Skeletal muscle satellite cell (primary cell): ENCODE data around the gene SNAPC1. TPM values are rescaled to one million over a fixed set of nuclear protein-coding genes. Genes with fewer than 3 reads are reported as not detected.

Experiments used
- H3K27me3 ChIP-seq: 2 replicates; pipeline ENCODE4 v1.7.0; 2013; ENCODE audit warnings: low read length; ENCODE audit not compliant: control insufficient read depth, insufficient read depth
- H3K36me3 ChIP-seq: 2 replicates; pipeline ENCODE4 v1.7.0; 2013; ENCODE audit warnings: mild to moderate bottlenecking, control low read depth, low read length; ENCODE audit not compliant: insufficient read depth
- H3K4me1 ChIP-seq: 2 replicates; pipeline ENCODE4 v1.7.0; 2013; ENCODE audit warnings: low read length; ENCODE audit not compliant: control insufficient read depth, insufficient read depth
- H3K4me2 ChIP-seq: 2 replicates; pipeline ENCODE4 v1.7.0; 2013; ENCODE audit warnings: mild to moderate bottlenecking, low read length
- H3K4me3 ChIP-seq: 2 replicates; pipeline ENCODE4 v1.7.0; 2013; ENCODE audit warnings: low read length
- H3K9ac ChIP-seq: 2 replicates; pipeline ENCODE4 v1.7.0; 2013; ENCODE audit warnings: mild to moderate bottlenecking, low read depth, low read length, moderate library complexity
- H3K9me3 ChIP-seq: replicated peaks from 2 replicates; pipeline ENCODE4 v1.7.0; 2013; ENCODE audit warnings: mild to moderate bottlenecking, control low read depth, low read length
- total RNA-seq: library from RNA; depleted of rRNA; stranded (reverse); fragments of >200 nt; gene quantifications from 2 replicates; pipeline ENCODE4 v1.2.3, GENCODE V29; 2012; rRNA removed

SNAPC1 gene
- 20.8 and 21.5 TPM in 2 replicates for total RNA-seq

- Histone ChIP-seq H3K9me3 (no peaks in the 10 kb centered on the region), H3K36me3 (peaks cover 7% of the 10 kb centered on the region), H3K4me3 (peak within 1 kb of the TSS; percentile 94), H3K4me2 (peak within 1 kb of the TSS; percentile 93), H3K9ac (peak within 1 kb of the TSS; percentile 94), H3K4me1 (peaks cover 20% of the 10 kb centered on the region), H3K27me3 (no peaks in the 10 kb centered on the region)
These were observed at the start of gene SNAPC1 for GRCh38 chr14:61761959-61762786. Gene SNAPC1, plus strand, starts transcription at chr14:61762420. Its CDS starts 41 bp downstream, at chr14:61762461.

- peak overlapping the region; percentile 65 for H3K9ac ChIP-seq
- peaks cover 72% of the 10 kb centered on the region for H3K4me1 ChIP-seq
- no peaks in the 10 kb centered on the region for H3K9me3 ChIP-seq
- H3K4me2 ChIP-seq: peak overlapping the region; percentile 72
- H3K4me3 ChIP-seq: peak overlapping the region; percentile 57
- H3K27me3 ChIP-seq: no peaks in the 10 kb centered on the region
- H3K36me3 ChIP-seq: peaks cover 24% of the 10 kb centered on the region
These were observed 48.3 kb upstream of the SNAPC1 start for GRCh38 chr14:61713724-61714437.

- Histone ChIP-seq H3K4me3 (peak overlapping the region; percentile 40), H3K36me3 (peaks cover 49% of the 10 kb centered on the region), H3K9me3 (no peaks in the 10 kb centered on the region), H3K4me1 (peaks cover 87% of the 10 kb centered on the region), H3K9ac (peak overlapping the region; percentile 58), H3K27me3 (no peaks in the 10 kb centered on the region), H3K4me2 (peak overlapping the region; percentile 72)
These were observed 45.3 kb upstream of the SNAPC1 start for GRCh38 chr14:61716956-61717355.

- H3K9me3 ChIP-seq: no peaks in the 10 kb centered on the region
- H3K27me3 ChIP-seq: no peaks in the 10 kb centered on the region
- H3K4me1 ChIP-seq: peaks cover 77% of the 10 kb centered on the region
- H3K36me3 ChIP-seq: peaks cover 56% of the 10 kb centered on the region
- H3K9ac ChIP-seq: peak overlapping the region; percentile 58
- peak overlapping the region; percentile 72 for H3K4me2 ChIP-seq
- peak overlapping the region; percentile 50 for H3K4me3 ChIP-seq
These were observed 44.2 kb upstream of the SNAPC1 start for GRCh38 chr14:61718039-61718438.

- Histone ChIP-seq H3K9ac (peak overlapping the region; percentile 58), H3K4me3 (peak overlapping the region; percentile 41), H3K4me2 (peak overlapping the region; percentile 72), H3K9me3 (no peaks in the 10 kb centered on the region), H3K36me3 (peaks cover 66% of the 10 kb centered on the region), H3K27me3 (no peaks in the 10 kb centered on the region), H3K4me1 (peaks cover 75% of the 10 kb centered on the region)
These were observed 42.6 kb upstream of the SNAPC1 start for GRCh38 chr14:61719344-61720293.

- Histone ChIP-seq H3K4me2 (peak overlapping the region; percentile 72), H3K27me3 (no peaks in the 10 kb centered on the region), H3K36me3 (peaks cover 67% of the 10 kb centered on the region), H3K4me3 (peak overlapping the region; percentile 41), H3K9me3 (no peaks in the 10 kb centered on the region), H3K9ac (peak overlapping the region; percentile 58), H3K4me1 (peaks cover 74% of the 10 kb centered on the region)
These were observed 41.9 kb upstream of the SNAPC1 start for GRCh38 chr14:61720294-61720661.

- H3K4me1 ChIP-seq: peaks cover 70% of the 10 kb centered on the region
- H3K36me3 ChIP-seq: peaks cover 67% of the 10 kb centered on the region
- no peak overlapping the region for H3K4me3 ChIP-seq
These were observed 41.5 kb upstream of the SNAPC1 start for GRCh38 chr14:61720741-61721140.

GRCh38 chr14:61724133-61724532 lies 38.1 kb upstream of the SNAPC1 start:
- H3K27me3 ChIP-seq: no peaks in the 10 kb centered on the region

More at GRCh38 chr14:61720741-61721140, 41.5 kb upstream of the SNAPC1 start:
- Histone ChIP-seq H3K27me3 (no peaks in the 10 kb centered on the region), H3K9ac (peak overlapping the region; percentile 58), H3K4me2 (peak overlapping the region; percentile 72), H3K9me3 (no peaks in the 10 kb centered on the region)

GRCh38 chr14:61726778-61727658 lies 35.2 kb upstream of the SNAPC1 start:
- Histone ChIP-seq H3K4me1 (peaks cover 20% of the 10 kb centered on the region), H3K27me3 (no peaks in the 10 kb centered on the region), H3K4me2 (no peak overlapping the region), H3K36me3 (peaks cover 96% of the 10 kb centered on the region), H3K4me3 (no peak overlapping the region), H3K9ac (no peak overlapping the region), H3K9me3 (no peaks in the 10 kb centered on the region)

More at GRCh38 chr14:61724133-61724532, 38.1 kb upstream of the SNAPC1 start:
- Histone ChIP-seq H3K9me3 (no peaks in the 10 kb centered on the region), H3K4me2 (no peak overlapping the region), H3K36me3 (peaks cover 93% of the 10 kb centered on the region), H3K9ac (no peak overlapping the region), H3K4me1 (peaks cover 42% of the 10 kb centered on the region), H3K4me3 (no peak overlapping the region)

- no peak overlapping the region for H3K4me2 ChIP-seq
These were observed 31.4 kb upstream of the SNAPC1 start for GRCh38 chr14:61730756-61731373.

More at GRCh38 chr14:61730756-61731373, 31.4 kb upstream of the SNAPC1 start:
- Histone ChIP-seq H3K9ac (peak overlapping the region; percentile 21), H3K4me3 (no peak overlapping the region), H3K27me3 (no peaks in the 10 kb centered on the region), H3K36me3 (peaks cover 96% of the 10 kb centered on the region), H3K9me3 (no peaks in the 10 kb centered on the region), H3K4me1 (peaks cover 9% of the 10 kb centered on the region)
